ENCODE results near the gene RASA3. TPM values are rescaled to one million over a fixed set of nuclear protein-coding genes. Genes with fewer than 3 reads are reported as not detected.

The RASA3 gene
- total and polyA plus RNA-seq, 2 donors (not counting 3 experiments of a cell fraction or from before 2014, with no cell fraction given): 26.5 to 53.8 TPM

DNA sequence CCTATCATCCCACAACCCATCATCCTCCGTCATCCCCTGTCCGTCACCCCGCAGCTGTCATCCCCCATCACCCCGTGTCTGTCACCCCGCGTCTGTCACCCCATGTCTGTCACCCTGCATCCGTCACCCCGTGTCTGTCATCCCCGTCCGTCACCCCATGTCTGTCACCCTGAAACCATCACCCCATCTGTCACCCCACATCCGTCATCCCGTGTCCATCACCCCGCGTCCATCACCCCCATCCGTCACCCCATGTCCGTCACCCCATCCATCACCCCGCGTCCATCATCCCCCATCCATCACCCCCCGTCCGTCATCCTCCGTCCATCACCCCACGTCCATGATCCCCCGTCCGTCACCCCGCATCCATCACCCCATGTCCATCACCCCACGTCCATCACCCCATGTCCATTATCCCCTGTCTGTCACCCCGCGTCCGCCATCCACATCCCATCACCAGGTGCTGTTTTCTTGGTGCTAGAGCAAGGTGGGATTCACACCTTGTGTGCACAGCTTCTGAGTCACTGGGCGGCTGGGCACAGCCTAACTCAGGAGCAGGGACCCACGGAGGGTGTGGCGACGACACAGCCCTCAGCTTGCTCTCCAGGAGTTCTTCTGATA lies 24.2 kb downstream of the RASA3 start:
- no peaks in the 10 kb centered on the region for H3K9me1 ChIP-seq (replicated peaks; ENCODE audit: control insufficient read depth, extremely low read depth, insufficient read depth, low read length)
- POLR2A ChIA-PET: no interaction called here
- H3K79me2 ChIP-seq (ENCODE audit: control insufficient read depth, insufficient read depth, low read length): peaks cover 94% of the 10 kb centered on the region
- H3K27me3 ChIP-seq (ENCODE audit: control insufficient read depth in 2 of 2, insufficient read depth in 2 of 2, low read length in 2 of 2): no peaks in the 10 kb centered on the region
- no peak overlapping the region for H3K4me2 ChIP-seq (ENCODE audit: insufficient read depth, low read length)
- CTCF ChIA-PET: no interaction called here
- peaks cover 26% of the 10 kb centered on the region for H3K4me1 ChIP-seq (ENCODE audit: control insufficient read depth, extremely low read depth, insufficient read depth, low read length)
- intact Hi-C loops (cut with micrococcal nuclease): no loop called here
- no peak overlapping the region for H3K9ac ChIP-seq (replicated peaks; ENCODE audit: extremely low read depth, insufficient read depth, low read length)
- DNase-seq (ENCODE audit: low read depth, low spot score): no peak
- H3K36me3 ChIP-seq (ENCODE audit: control insufficient read depth in 2 of 2, extremely low read depth in 1 of 2, insufficient read depth in 2 of 2, low read length in 2 of 2): peaks cover 0 to 9% of the 10 kb centered on the region in 2 experiments
- no TSS peak for BruUV-seq (replicated peaks)
- dilution Hi-C loops (cut with MboI; ENCODE audit: extremely low pct_ligation_motif_present, low sequenced_read_pairs): no loop called here
- H3K4me3 ChIP-seq (replicated peaks in 1 of 3; ENCODE audit: insufficient read depth in 1 of 3, low read depth in 1 of 3, low read length in 3 of 3): no peak overlapping the region
- no peak for FAIRE-seq
- TF ChIP-seq POLR2A (IDR thresholded peaks at IDR 0.05; ENCODE audit: low read depth, low read length) (no peak), EZH2 (IDR thresholded peaks at IDR 0.05; ENCODE audit: borderline replicate concordance, low read depth, low read length, severe bottlenecking) (no peak), MYC (IDR thresholded peaks at IDR 0.05; ENCODE audit: low read depth, low read length) (no peak), POLR2AphosphoS5 (IDR thresholded peaks at IDR 0.05; ENCODE audit: insufficient read depth, low read depth, low read length) (no peak)
- no peak overlapping the region for H2AFZ ChIP-seq (ENCODE audit: low read depth, low read length)
- peak overlapping the region; percentile 43 for H3K27ac ChIP-seq (ENCODE audit: insufficient read depth, low read depth, low read length)
- no peaks in the 10 kb centered on the region for H3K9me3 ChIP-seq (replicated peaks; ENCODE audit: control insufficient read depth, insufficient read depth, low read length)
- H4K20me1 ChIP-seq (replicated peaks; ENCODE audit: control insufficient read depth, extremely low read depth, insufficient read depth, low read length): no peaks in the 10 kb centered on the region

DNA sequence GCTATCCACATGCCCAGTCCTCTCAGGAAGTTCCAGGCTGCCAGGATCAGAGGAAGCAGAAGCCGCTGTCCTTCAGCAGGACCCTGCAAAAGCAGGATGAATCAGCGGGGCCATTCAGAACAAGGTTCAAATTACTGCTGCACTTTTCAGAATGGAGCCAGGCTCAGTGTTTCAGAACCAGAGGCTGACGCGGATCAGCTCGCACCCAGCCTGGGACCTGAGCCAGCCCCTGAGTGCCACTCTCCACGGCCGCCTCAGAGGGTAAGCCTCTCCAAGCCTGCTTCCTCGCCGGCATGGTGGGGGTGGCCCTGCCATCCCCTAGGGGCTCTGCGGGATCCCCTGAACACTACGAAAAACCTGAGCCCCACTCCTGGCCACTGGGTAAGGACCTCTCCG lies 24.7 kb downstream of the RASA3 start:
- H3K36me3 ChIP-seq (ENCODE audit: control insufficient read depth in 2 of 2, extremely low read depth in 1 of 2, insufficient read depth in 2 of 2, low read length in 2 of 2): peaks cover 0 to 9% of the 10 kb centered on the region in 2 experiments
- no peaks in the 10 kb centered on the region for H3K9me3 ChIP-seq (replicated peaks; ENCODE audit: control insufficient read depth, insufficient read depth, low read length)
- DNase-seq (ENCODE audit: low read depth, low spot score): peak; percentile 70
- ChIA-PET CTCF (no interaction called here), POLR2A (no interaction called here)
- H3K4me2 ChIP-seq (ENCODE audit: insufficient read depth, low read length): no peak overlapping the region
- no peak overlapping the region for H2AFZ ChIP-seq (ENCODE audit: low read depth, low read length)
- no peak overlapping the region for H3K9ac ChIP-seq (replicated peaks; ENCODE audit: extremely low read depth, insufficient read depth, low read length)
- intact Hi-C loops (cut with micrococcal nuclease) (no loop called here), dilution Hi-C loops (cut with MboI; ENCODE audit: extremely low pct_ligation_motif_present, low sequenced_read_pairs) (no loop called here)
- no peaks in the 10 kb centered on the region for H4K20me1 ChIP-seq (replicated peaks; ENCODE audit: control insufficient read depth, extremely low read depth, insufficient read depth, low read length)
- BruUV-seq (replicated peaks): no TSS peak
- peak overlapping the region; percentile 43 for H3K27ac ChIP-seq (ENCODE audit: insufficient read depth, low read depth, low read length)
- TF ChIP-seq, protein P1, sequence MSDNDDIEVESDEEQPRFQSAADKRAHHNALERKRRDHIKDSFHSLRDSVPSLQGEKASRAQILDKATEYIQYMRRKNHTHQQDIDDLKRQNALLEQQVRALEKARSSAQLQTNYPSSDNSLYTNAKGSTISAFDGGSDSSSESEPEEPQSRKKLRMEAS (IDR thresholded peaks at IDR 0.05; ENCODE audit: insufficient read depth, insufficient read length): no peak
- TF ChIP-seq GATA2 (IDR thresholded peaks at IDR 0.05; ENCODE audit: insufficient read depth, insufficient read length, low read depth, low read length): peak; percentile 24
- peak; percentile 14 for TF ChIP-seq POLR2A (IDR thresholded peaks at IDR 0.05; ENCODE audit: low read depth, low read length)
- TF ChIP-seq JUN (IDR thresholded peaks at IDR 0.05; ENCODE audit: borderline replicate concordance, insufficient read depth, insufficient read length, low read depth): no peak
- TF ChIP-seq EZH2 (IDR thresholded peaks at IDR 0.05; ENCODE audit: borderline replicate concordance, low read depth, low read length, severe bottlenecking): no peak
- TF ChIP-seq, protein P2, sequence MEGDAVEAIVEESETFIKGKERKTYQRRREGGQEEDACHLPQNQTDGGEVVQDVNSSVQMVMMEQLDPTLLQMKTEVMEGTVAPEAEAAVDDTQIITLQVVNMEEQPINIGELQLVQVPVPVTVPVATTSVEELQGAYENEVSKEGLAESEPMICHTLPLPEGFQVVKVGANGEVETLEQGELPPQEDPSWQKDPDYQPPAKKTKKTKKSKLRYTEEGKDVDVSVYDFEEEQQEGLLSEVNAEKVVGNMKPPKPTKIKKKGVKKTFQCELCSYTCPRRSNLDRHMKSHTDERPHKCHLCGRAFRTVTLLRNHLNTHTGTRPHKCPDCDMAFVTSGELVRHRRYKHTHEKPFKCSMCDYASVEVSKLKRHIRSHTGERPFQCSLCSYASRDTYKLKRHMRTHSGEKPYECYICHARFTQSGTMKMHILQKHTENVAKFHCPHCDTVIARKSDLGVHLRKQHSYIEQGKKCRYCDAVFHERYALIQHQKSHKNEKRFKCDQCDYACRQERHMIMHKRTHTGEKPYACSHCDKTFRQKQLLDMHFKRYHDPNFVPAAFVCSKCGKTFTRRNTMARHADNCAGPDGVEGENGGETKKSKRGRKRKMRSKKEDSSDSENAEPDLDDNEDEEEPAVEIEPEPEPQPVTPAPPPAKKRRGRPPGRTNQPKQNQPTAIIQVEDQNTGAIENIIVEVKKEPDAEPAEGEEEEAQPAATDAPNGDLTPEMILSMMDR (IDR thresholded peaks at IDR 0.05; ENCODE audit: extremely low read depth in 1 of 2, insufficient read depth in 1 of 2, low read depth in 1 of 2, low read length in 2 of 2): no peak
- no peak for TF ChIP-seq POLR2AphosphoS5 (IDR thresholded peaks at IDR 0.05; ENCODE audit: insufficient read depth, low read depth, low read length)
- peak; percentile 63 for TF ChIP-seq FOS (IDR thresholded peaks at IDR 0.05; ENCODE audit: borderline replicate concordance, insufficient read depth, low read length)
- no peak for TF ChIP-seq MYC (IDR thresholded peaks at IDR 0.05; ENCODE audit: low read depth, low read length)
- peaks cover 26% of the 10 kb centered on the region for H3K4me1 ChIP-seq (ENCODE audit: control insufficient read depth, extremely low read depth, insufficient read depth, low read length)
- H3K9me1 ChIP-seq (replicated peaks; ENCODE audit: control insufficient read depth, extremely low read depth, insufficient read depth, low read length): no peaks in the 10 kb centered on the region
- no peaks in the 10 kb centered on the region for H3K27me3 ChIP-seq (ENCODE audit: control insufficient read depth in 2 of 2, insufficient read depth in 2 of 2, low read length in 2 of 2)
- H3K4me3 ChIP-seq (replicated peaks in 1 of 3; ENCODE audit: insufficient read depth in 1 of 3, low read depth in 1 of 3, low read length in 3 of 3): no peak overlapping the region
- FAIRE-seq: peak; percentile 94
- H3K79me2 ChIP-seq (ENCODE audit: control insufficient read depth, insufficient read depth, low read length): peaks cover 94% of the 10 kb centered on the region

Data from endothelial cell of umbilical vein (primary cell).